Measurements from ENCODE around the gene GFRA1. TPM values are rescaled to one million over a fixed set of nuclear protein-coding genes. Genes with fewer than 3 reads are reported as not detected.

The GFRA1 gene
- total and polyA plus RNA-seq, 2 donors (not counting 3 experiments of a cell fraction or from before 2014, with no cell fraction given): 0.22 to 0.88 TPM

DNA sequence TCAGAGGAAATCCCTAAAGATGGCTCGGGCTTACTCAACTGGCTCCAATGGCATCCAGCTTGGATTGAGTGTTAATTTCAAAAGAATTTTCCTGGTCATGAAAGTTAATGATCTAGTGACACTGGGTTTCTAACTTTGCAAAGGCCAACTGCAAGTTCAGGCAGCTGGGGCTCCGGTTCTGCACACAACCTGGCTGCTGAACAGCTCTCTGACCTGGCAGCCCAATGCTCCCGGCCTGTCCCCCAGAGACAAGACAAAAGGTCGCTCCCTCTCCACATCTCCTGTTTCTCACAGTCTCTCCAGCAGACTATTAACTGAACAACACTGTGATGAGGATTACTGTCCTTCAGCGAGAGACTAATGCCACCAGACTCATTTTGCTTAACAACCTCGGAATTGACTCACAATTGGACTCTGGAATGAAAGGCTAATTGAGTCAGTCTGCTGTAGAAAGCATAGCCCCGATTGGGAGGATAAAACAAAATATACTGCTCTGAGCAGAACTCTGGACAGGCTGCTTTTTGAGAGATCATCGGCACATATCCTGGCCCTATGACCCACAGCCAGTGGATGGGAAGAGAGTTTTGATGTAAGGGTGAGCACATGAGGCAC, 174.5 kb downstream of the GFRA1 start:
- Histone ChIP-seq H3K9me3 (replicated peaks; ENCODE audit: control insufficient read depth, insufficient read depth, low read length) (no peaks in the 10 kb centered on the region), H3K36me3 (ENCODE audit: control insufficient read depth in 2 of 2, extremely low read depth in 1 of 2, insufficient read depth in 2 of 2, low read length in 2 of 2) (no peaks in the 10 kb centered on the region), H3K27me3 (ENCODE audit: control insufficient read depth in 2 of 2, insufficient read depth in 2 of 2, low read length in 2 of 2) (no peaks in the 10 kb centered on the region), H3K4me2 (ENCODE audit: insufficient read depth, low read length) (no peak overlapping the region), H3K4me3 (replicated peaks in 1 of 3; ENCODE audit: insufficient read depth in 1 of 3, low read depth in 1 of 3, low read length in 3 of 3) (no peak overlapping the region), H3K27ac (ENCODE audit: insufficient read depth, low read depth, low read length) (no peak overlapping the region), H3K9me1 (replicated peaks; ENCODE audit: control insufficient read depth, extremely low read depth, insufficient read depth, low read length) (no peaks in the 10 kb centered on the region), H3K79me2 (ENCODE audit: control insufficient read depth, insufficient read depth, low read length) (no peaks in the 10 kb centered on the region), H4K20me1 (replicated peaks; ENCODE audit: control insufficient read depth, extremely low read depth, insufficient read depth, low read length) (no peaks in the 10 kb centered on the region), H3K9ac (replicated peaks; ENCODE audit: extremely low read depth, insufficient read depth, low read length) (no peak overlapping the region), H2AFZ (ENCODE audit: low read depth, low read length) (no peak overlapping the region), H3K4me1 (ENCODE audit: control insufficient read depth, extremely low read depth, insufficient read depth, low read length) (no peaks in the 10 kb centered on the region)
- TF ChIP-seq, protein P1, sequence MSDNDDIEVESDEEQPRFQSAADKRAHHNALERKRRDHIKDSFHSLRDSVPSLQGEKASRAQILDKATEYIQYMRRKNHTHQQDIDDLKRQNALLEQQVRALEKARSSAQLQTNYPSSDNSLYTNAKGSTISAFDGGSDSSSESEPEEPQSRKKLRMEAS (IDR thresholded peaks at IDR 0.05; ENCODE audit: insufficient read depth, insufficient read length): no peak
- no peak for TF ChIP-seq JUN (IDR thresholded peaks at IDR 0.05; ENCODE audit: borderline replicate concordance, insufficient read depth, insufficient read length, low read depth)
- TF ChIP-seq MYC (IDR thresholded peaks at IDR 0.05; ENCODE audit: low read depth, low read length): no peak
- no peak for TF ChIP-seq POLR2A (IDR thresholded peaks at IDR 0.05; ENCODE audit: low read depth, low read length)
- TF ChIP-seq EZH2 (IDR thresholded peaks at IDR 0.05; ENCODE audit: borderline replicate concordance, low read depth, low read length, severe bottlenecking): no peak
- no peak for TF ChIP-seq CTCF (IDR thresholded peaks at IDR 0.05; ENCODE audit: extremely low read depth in 1 of 2, insufficient read depth in 1 of 2, low read depth in 1 of 2, low read length in 2 of 2)
- TF ChIP-seq GATA2 (IDR thresholded peaks at IDR 0.05; ENCODE audit: insufficient read depth, insufficient read length, low read depth, low read length): no peak
- no peak for TF ChIP-seq POLR2AphosphoS5 (IDR thresholded peaks at IDR 0.05; ENCODE audit: insufficient read depth, low read depth, low read length)
- TF ChIP-seq FOS (IDR thresholded peaks at IDR 0.05; ENCODE audit: borderline replicate concordance, insufficient read depth, low read length): no peak
- DNase-seq (ENCODE audit: low read depth, low spot score) (no peak), FAIRE-seq (no peak)
- intact Hi-C loops (cut with micrococcal nuclease) (no loop called here), dilution Hi-C loops (cut with MboI; ENCODE audit: extremely low pct_ligation_motif_present, low sequenced_read_pairs) (no loop called here)
- no TSS peak for BruUV-seq (replicated peaks)
- ChIA-PET CTCF (no interaction called here), POLR2A (no interaction called here)
